H1 (cell line): ENCODE results near the gene DPP10. TPM values are rescaled to one million over a fixed set of nuclear protein-coding genes. Genes with fewer than 3 reads are reported as not detected.

Source experiments
- SAP30 ChIP-seq: fragments of 300-600 bp; sonication (generic); IDR thresholded peaks from 2 replicates; pipeline ENCODE4 v1.7.1; 2012; ENCODE audit warnings: low read length, moderate library complexity, mild to moderate bottlenecking, inconsistent platforms; ENCODE audit not compliant: insufficient read depth, insufficient replicate concordance
- SIX5 ChIP-seq: IDR thresholded peaks from 2 replicates; pipeline ENCODE4 v1.6.1; 2011; ENCODE audit warnings: mild to moderate bottlenecking, low read depth, low read length
- ZNF274 ChIP-seq: IDR thresholded peaks from 2 replicates; pipeline ENCODE4 v1.7.0; 2012; ENCODE audit warnings: low read length, borderline replicate concordance; ENCODE audit errors: extremely low read depth
- polyA plus RNA-seq, 7 experiments: library from polyadenylated mRNA; depleted of rRNA in 3 of 7; stranded (reverse) in 5 of 7; unstranded in 2 of 7; fragments of >200 nt in 5 of 7; fragments of 200-250 nt in 2 of 7; gene quantifications; 1 replicate in 5 of 7; 2 replicates in 1 of 7; 4 replicates in 1 of 7; pipeline versions ENCODE4 v1.2.1 to v1.2.3, GENCODE V29; 2011 to 2013; ENCODE audit warnings: missing spikeins in 2 of 7, mixed read lengths in 2 of 7
- total RNA-seq: library from RNA; stranded (reverse); fragmentation: NEBNext Ultra II Directional; extraction: Animal tissue kit (Norgen Biotek cat#: 25700); gene quantifications from 2 replicates; pipeline ENCODE4 v1.2.1, GENCODE V29; 2021
- TF ChIP-seq, protein P1 (sequence below): IDR thresholded peaks from 2 replicates; pipeline ENCODE4 v1.6.1; 2011; ENCODE audit warnings: low read depth, mild to moderate bottlenecking, low read length; ENCODE audit not compliant: insufficient read depth

The DPP10 gene
- total and polyA plus RNA-seq, 2 of the 8 experiments (the other 6 are each of a cell fraction or from before 2014, with no cell fraction given), result 3.3 to 7.2 TPM

- TF ChIP-seq, protein P1, sequence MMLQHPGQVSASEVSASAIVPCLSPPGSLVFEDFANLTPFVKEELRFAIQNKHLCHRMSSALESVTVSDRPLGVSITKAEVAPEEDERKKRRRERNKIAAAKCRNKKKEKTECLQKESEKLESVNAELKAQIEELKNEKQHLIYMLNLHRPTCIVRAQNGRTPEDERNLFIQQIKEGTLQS, result no peak
- TF ChIP-seq SIX5 (no peak), SAP30 (no peak), ZNF274 (no peak)
- TF ChIP-seq, all 59 proteins: peak for 0
Measured at GRCh38 chr2:114800371-114800770, 357.9 kb downstream of the DPP10 start (continued).
